OCI-LY3 (cell line): ENCODE measurements around the gene GPX5.
"Not testable (repeated sequence)": the region's sequence is repeated elsewhere in the genome, so short reads cannot be mapped to it uniquely, and the experiment has no call there.

Source experiments
- H2AFZ ChIP-seq: fragments of 200-600, 300-600 bp; shearing (Covaris generic); 2 replicates; pipeline ENCODE4 v1.6.0; 2014; ENCODE audit warnings: antibody characterized with exemption, low read depth, low read length
- H3K27ac ChIP-seq: fragments of 200-600, 300-600 bp; sonication (generic); 2 replicates; pipeline ENCODE4 v1.5.1; 2014; ENCODE audit warnings: mild to moderate bottlenecking, low read length, moderate library complexity, mixed read lengths
- H3K27me3 ChIP-seq: fragments of 200-600, 300-600 bp; sonication (generic); 2 replicates; pipeline ENCODE4 v1.6.1; 2014; ENCODE audit warnings: low read depth, low read length, mixed read lengths
- H3K36me3 ChIP-seq: fragments of 200-600, 300-600 bp; sonication (generic); replicated peaks from 2 replicates; pipeline ENCODE3; 2014; ENCODE audit warnings: low read depth, low read length, mixed read lengths
- H3K4me1 ChIP-seq: fragments of 300-600, 200-600 bp; sonication (generic); 2 replicates; pipeline ENCODE4 v1.6.1; 2014; ENCODE audit warnings: low read length, mixed read lengths
- H3K4me2 ChIP-seq: fragments of 200-600, 300-600 bp; sonication (generic); 2 replicates; pipeline ENCODE4 v1.6.1; 2014; ENCODE audit warnings: low read length, mixed read lengths
- H3K4me3 ChIP-seq: fragments of 300-600, 200-600 bp; sonication (generic); 2 replicates; pipeline ENCODE4 v1.5.1; 2014; ENCODE audit warnings: antibody characterized with exemption, mild to moderate bottlenecking, low read length, moderate library complexity
- H3K79me2 ChIP-seq: fragments of 300-600, 200-600 bp; shearing (Covaris generic); 2 replicates; pipeline ENCODE4 v1.6.1; 2014; ENCODE audit warnings: mild to moderate bottlenecking, low read length, mixed read lengths
- H3K9ac ChIP-seq: fragments of 300-600, 200-600 bp; shearing (Covaris generic); 2 replicates; pipeline ENCODE4 v1.6.0; 2014; ENCODE audit warnings: mild to moderate bottlenecking, low read length, moderate library complexity
- H3K9me3 ChIP-seq: fragments of 200-600, 300-600 bp; shearing (Covaris generic); 2 replicates; pipeline ENCODE4 v1.6.1; 2014; ENCODE audit warnings: low read length, mixed read lengths; ENCODE audit not compliant: insufficient read depth
- H4K20me1 ChIP-seq: fragments of 200-600, 300-600 bp; sonication (generic); 2 replicates; pipeline ENCODE4 v1.6.1; 2016; ENCODE audit warnings: low read length, mixed read lengths; ENCODE audit not compliant: insufficient read depth
- EZH2phosphoT487 ChIP-seq: fragments of 200-600 bp; shearing (Covaris generic); IDR thresholded peaks from 2 replicates; pipeline ENCODE4 v1.6.1; 2018; ENCODE audit warnings: antibody characterized with exemption, mixed run types, low read depth
- TF ChIP-seq, protein P1 (sequence below): fragments of 200-600, 300-600 bp; sonication (generic); IDR thresholded peaks from 2 replicates; pipeline ENCODE4 v1.5.1; 2014; ENCODE audit warnings: antibody characterized with exemption, low read length, low read depth

GPX5 gene

DNA sequence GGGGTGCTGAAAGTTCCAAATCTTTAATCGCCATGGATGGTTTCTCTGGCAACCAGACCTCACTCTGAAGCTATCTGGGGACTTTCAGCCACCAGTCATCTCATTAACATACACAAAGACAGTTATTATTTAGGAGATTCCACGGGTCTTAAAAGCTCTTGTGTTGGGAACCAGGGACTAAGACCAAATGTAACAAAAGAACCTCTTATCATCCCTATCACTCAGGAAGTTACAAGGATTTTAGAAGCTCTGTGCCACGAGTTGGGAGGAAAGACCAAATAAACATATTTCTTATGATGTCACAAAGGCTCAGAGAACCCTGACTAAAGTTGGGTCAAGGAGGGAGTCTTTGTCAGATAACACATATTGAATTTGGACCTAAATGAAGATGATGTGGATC, 27.8 kb upstream of the GPX5 start:
- no peak overlapping the region for H2AFZ ChIP-seq
- no peak for TF ChIP-seq EZH2phosphoT487
- H3K9me3 ChIP-seq = no peaks in the 10 kb centered on the region
- H3K4me1 ChIP-seq = no peaks in the 10 kb centered on the region
- no peak overlapping the region for H3K9ac ChIP-seq
- H3K79me2 ChIP-seq = no peaks in the 10 kb centered on the region
- no peaks in the 10 kb centered on the region for H3K27me3 ChIP-seq
- no peaks in the 10 kb centered on the region for H3K36me3 ChIP-seq
- H3K27ac ChIP-seq = no peak overlapping the region
- no peaks in the 10 kb centered on the region for H4K20me1 ChIP-seq
- H3K4me3 ChIP-seq = no peak overlapping the region
- no peak overlapping the region for H3K4me2 ChIP-seq

DNA sequence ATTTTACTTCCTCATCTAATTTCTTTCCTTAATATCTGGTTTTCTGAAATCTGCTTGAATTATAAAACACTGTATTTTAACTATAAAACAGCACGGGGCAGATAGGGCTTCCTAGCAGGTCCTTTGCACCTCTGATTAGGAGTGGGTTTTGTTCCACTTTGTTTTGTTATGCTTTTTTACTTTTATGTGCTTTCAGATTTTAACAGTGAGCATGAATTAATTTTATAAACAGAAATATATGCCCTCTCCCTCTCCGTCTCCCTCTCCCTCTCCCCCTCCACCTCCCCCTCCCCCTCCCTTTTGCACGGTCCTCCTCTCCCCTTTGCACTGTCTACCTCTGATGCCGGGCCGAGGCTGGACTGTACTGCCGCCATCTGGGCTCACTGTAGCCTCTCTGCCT, 24.4 kb upstream of the GPX5 start:
- H3K9ac ChIP-seq = no peak overlapping the region
- no peak overlapping the region for H2AFZ ChIP-seq
- no peak for TF ChIP-seq EZH2phosphoT487
- TF ChIP-seq, protein P1, sequence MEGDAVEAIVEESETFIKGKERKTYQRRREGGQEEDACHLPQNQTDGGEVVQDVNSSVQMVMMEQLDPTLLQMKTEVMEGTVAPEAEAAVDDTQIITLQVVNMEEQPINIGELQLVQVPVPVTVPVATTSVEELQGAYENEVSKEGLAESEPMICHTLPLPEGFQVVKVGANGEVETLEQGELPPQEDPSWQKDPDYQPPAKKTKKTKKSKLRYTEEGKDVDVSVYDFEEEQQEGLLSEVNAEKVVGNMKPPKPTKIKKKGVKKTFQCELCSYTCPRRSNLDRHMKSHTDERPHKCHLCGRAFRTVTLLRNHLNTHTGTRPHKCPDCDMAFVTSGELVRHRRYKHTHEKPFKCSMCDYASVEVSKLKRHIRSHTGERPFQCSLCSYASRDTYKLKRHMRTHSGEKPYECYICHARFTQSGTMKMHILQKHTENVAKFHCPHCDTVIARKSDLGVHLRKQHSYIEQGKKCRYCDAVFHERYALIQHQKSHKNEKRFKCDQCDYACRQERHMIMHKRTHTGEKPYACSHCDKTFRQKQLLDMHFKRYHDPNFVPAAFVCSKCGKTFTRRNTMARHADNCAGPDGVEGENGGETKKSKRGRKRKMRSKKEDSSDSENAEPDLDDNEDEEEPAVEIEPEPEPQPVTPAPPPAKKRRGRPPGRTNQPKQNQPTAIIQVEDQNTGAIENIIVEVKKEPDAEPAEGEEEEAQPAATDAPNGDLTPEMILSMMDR = no peak
- H3K79me2 ChIP-seq = no peaks in the 10 kb centered on the region
- no peaks in the 10 kb centered on the region for H4K20me1 ChIP-seq
- no peaks in the 10 kb centered on the region for H3K9me3 ChIP-seq
- no peaks in the 10 kb centered on the region for H3K36me3 ChIP-seq
- H3K27ac ChIP-seq = no peak overlapping the region
- H3K4me1 ChIP-seq = no peaks in the 10 kb centered on the region
- H3K27me3 ChIP-seq = no peaks in the 10 kb centered on the region; the same call in 1 of the 2 replicates
- no peak overlapping the region for H3K4me2 ChIP-seq
- H3K4me3 ChIP-seq = no peak overlapping the region

DNA sequence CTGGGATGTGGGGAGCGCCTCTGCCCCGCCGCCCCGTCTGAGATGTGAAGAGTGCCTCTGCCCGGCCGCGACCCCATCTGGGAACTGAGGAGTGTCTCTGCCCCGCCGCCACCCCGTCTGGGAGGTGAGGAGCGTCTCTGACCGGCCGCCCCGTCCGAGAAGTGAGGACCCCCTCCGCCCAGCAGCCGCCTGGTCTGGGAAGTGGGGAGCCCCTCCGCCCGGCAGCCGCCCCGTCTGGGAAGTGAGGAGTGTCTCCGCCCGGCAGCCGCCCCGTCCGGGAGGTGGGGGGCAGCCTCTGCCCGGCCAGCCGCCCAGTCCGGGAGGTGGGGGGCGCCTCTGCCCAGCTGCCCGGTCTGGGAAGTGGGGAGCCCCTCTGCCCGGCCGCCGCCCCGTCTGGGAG, 23.5 kb upstream of the GPX5 start:
- not testable (repeated sequence) for H2AFZ ChIP-seq, H3K4me3 ChIP-seq, H3K27ac ChIP-seq, H4K20me1 ChIP-seq, H3K9ac ChIP-seq, H3K27me3 ChIP-seq, H3K4me2 ChIP-seq, H3K79me2 ChIP-seq, H3K4me1 ChIP-seq, H3K9me3 ChIP-seq, H3K36me3 ChIP-seq

DNA sequence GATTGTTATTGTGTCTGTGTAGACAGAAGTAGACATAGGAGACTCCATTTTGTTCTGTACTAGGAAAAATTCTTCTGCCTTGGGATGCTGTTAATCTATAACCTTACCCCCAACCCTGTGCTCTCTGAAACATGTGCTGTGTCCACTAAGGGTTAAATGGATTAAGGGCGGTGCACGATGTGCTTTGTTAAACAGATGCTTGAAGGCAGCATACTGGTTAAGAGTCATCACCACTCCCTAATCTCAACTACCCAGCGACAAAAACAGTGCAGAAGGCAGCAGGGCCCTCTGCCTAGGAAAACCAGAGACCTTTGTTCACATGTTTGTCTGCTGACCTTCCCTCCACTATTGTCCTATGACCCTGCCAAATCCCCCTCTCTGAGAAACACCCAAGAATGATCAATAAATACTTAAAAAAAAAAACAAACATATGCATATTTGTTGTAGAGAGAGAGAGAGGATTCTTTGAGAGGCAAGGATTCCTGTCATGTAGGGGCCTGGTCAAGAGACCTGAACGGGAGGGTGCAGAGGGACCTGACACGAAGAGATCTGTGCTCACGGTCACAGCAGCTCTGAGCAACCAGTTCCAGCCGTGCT, 22.9 kb upstream of the GPX5 start:
- H3K4me1 ChIP-seq, H3K4me3 ChIP-seq, H3K9ac ChIP-seq, H3K9me3 ChIP-seq, H3K27me3 ChIP-seq, H3K79me2 ChIP-seq, H3K27ac ChIP-seq, H3K36me3 ChIP-seq, H4K20me1 ChIP-seq, H2AFZ ChIP-seq, H3K4me2 ChIP-seq: not testable (repeated sequence)

DNA sequence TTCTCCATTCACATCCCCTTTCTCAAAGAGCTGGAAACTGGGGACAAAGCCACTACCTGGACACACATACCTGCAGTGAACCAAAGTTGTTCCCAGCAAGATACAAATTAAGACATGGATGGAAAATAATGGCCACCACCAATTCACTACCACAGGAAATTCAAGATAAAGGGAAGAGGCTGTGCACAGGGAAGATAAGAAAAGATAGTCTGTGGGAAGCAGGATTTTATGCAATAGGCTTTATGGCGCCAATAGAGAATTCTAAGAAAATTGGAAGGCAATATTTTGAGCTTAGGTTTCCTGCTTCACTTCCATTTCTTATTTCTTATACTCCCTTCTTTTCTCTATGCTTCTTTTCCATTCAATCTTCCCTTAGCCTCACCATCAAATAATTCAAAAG, 19.9 kb upstream of the GPX5 start:
- TF ChIP-seq, protein P1 = no peak
- TF ChIP-seq EZH2phosphoT487 = no peak
- Histone ChIP-seq H3K4me1 (no peaks in the 10 kb centered on the region), H3K79me2 (no peaks in the 10 kb centered on the region), H4K20me1 (no peaks in the 10 kb centered on the region), H3K36me3 (no peaks in the 10 kb centered on the region), H3K4me3 (no peak overlapping the region), H2AFZ (no peak overlapping the region), H3K27me3 (no peaks in the 10 kb centered on the region; the same call in 1 of the 2 replicates), H3K9ac (no peak overlapping the region), H3K27ac (no peak overlapping the region), H3K4me2 (no peak overlapping the region), H3K9me3 (no peaks in the 10 kb centered on the region)
